Measurements from ENCODE around the gene CDK19. TPM values are rescaled to one million over a fixed set of nuclear protein-coding genes. Genes with fewer than 3 reads are reported as not detected.
A peak's percentile ranks its signal among the peaks of the same experiment; 100 is the strongest.
"Not testable (repeated sequence)": the region's sequence is repeated elsewhere in the genome, so short reads cannot be mapped to it uniquely, and the experiment has no call there.

The CDK19 gene
- 4.0 TPM for polyA plus RNA-seq

DNA sequence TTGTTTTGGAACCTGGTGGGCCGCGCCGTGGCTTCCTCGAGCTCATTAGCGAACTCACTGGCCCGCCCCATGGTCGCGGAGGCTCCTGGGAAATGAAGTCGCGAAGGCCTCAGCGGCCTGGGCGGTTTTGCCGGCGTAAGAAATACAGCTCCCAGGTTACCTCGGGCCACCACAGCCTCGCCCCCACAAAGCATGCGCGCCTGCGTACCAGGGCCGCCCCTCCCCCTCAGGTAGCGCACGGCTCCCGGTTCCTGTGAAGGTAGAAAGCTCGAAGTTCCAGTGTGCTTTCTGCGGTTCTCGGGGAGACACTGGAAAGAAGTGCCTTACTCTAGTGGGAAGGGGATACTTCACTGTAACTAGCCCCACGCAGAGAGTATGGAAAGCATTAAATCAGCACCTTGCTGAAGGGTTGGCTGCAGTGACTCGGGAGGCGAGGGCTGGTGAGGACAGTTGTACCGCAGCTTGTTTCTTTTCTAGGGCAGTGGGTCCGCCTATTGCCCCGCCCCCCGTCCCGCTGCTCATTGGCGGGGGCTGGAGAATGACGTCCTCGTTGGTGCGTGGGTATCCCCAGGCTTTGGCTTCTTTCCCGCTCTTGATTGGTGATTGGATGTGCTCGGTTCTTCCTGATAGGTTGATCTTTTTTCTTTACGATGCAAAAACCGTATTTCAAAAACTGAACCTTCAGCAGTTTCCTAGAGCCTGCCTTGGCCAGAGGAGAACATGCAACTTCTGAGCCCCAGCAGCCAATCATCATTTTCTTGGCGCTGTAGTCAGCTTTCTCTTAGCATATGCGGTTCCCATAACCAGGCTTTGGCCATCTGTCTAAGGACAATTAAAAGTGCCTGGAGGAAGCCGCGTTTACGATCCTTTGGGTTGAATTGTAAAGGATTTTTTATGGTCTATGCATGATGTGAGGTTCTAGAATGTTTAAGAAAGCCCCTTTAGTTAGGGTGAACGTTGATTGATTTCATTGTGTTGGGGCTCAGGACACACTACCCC lies at the start of gene CDK19:
TSS of gene CDK19 (minus strand) at position 59 of the 999 bp plus-strand sequence. CDS start 333 bp downstream, outside the sequence.
- Mint-ChIP-seq H3K4me1 (peaks cover 13 to 29% (median 23%) of the 10 kb centered on the region in 3 donors), H3K27me3 (no peaks in the 10 kb centered on the region), H3K36me3 (peaks cover 2% of the 10 kb centered on the region), H3K4me3 (peak within 1 kb of the TSS; percentile 91 to 100 (median 99)), H3K9me3 (peaks cover 0 to 2% (median 0%) of the 10 kb centered on the region in 3 donors), H3K27ac (peak within 1 kb of the TSS; percentile 97 to 99 (median 98))

- H3K4me3 Mint-ChIP-seq = no peak overlapping the region
- H3K4me1 Mint-ChIP-seq = peaks cover 7 to 13% (median 8%) of the 10 kb centered on the region in 3 donors
- no peak overlapping the region for H3K27ac Mint-ChIP-seq
- H3K27me3 Mint-ChIP-seq = no peaks in the 10 kb centered on the region
- H3K36me3 Mint-ChIP-seq = peaks cover 2% of the 10 kb centered on the region
- H3K9me3 Mint-ChIP-seq = no peaks in the 10 kb centered on the region
These were observed 49.6 kb upstream of the CDK19 start for GRCh38 chr6:110864824-110865223.

GRCh38 chr6:110859335-110859792 lies 44.1 kb upstream of the CDK19 start:
- Mint-ChIP-seq H3K36me3 (no peaks in the 10 kb centered on the region), H3K27ac (peak overlapping the region in 1 of 3 donors; percentile 79), H3K27me3 (no peaks in the 10 kb centered on the region), H3K4me3 (peak overlapping the region in 3 of 4 donors; percentile 66 to 85 (median 80)), H3K9me3 (no peaks in the 10 kb centered on the region), H3K4me1 (peaks cover 0 to 4% (median 3%) of the 10 kb centered on the region in 3 donors)

DNA sequence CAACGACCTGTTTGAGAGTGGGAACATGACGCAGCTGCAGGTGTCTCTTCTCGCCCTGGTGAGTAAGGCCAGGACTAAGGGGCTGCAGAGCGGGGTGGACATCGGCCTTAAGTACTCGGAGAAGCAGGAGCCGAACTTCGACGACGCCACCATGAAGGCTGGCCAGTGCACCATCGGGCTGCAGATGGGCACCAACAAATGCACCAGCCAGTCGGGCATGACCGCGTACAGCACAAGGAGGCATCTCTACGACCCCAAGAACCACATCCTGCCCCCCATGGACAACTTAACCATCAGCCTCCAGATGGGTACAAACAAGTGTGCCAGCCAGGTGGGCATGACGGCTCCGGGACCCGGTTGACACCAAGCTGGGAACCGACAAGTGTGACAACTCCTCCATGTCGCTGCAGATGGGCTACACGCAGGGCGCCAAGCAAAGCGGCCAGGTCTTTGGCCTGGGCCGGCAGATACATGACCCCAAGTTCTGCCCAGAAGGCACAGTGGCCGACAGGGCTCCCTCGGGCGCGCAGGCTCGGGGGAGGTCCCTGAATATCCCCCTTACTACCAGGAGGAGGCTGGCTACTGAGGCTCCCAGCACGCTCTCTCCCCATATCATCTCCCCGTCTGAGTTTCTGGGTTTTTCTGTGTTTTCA lies 43.4 kb upstream of the CDK19 start:
- Mint-ChIP-seq H3K36me3 (peaks cover under 1% of the 10 kb centered on the region), H3K4me3 (peak overlapping the region in 2 of 4 donors; percentile 80 to 85), H3K27ac (peak overlapping the region in 1 of 3 donors; percentile 79), H3K27me3 (no peaks in the 10 kb centered on the region), H3K4me1 (peaks cover 0 to 4% (median 3%) of the 10 kb centered on the region in 3 donors), H3K9me3 (no peaks in the 10 kb centered on the region)

DNA sequence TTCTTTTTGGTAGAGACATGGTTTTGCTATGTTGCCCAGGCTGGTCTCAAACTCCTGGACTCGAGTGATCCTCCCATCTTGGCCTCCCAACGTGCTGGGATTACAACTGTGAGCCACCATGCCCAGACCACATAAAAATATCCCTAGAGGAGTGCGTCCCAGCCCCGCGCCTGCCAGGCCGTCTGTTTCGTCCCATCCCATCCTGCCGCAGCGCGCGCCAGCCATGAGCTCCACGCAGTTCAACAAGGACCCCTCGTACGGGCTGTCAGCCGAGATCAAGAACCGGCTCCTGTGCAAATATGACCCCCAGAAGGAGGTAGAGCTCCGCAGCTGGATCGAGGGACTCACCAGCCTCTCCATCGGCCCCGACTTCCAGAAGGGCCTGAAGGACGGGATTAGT lies 42.7 kb upstream of the CDK19 start:
- Mint-ChIP-seq H3K36me3 (peaks cover 2% of the 10 kb centered on the region), H3K4me1 (peaks cover 0 to 4% (median 3%) of the 10 kb centered on the region in 3 donors), H3K9me3 (no peaks in the 10 kb centered on the region), H3K27ac (peak overlapping the region in 1 of 3 donors; percentile 14), H3K27me3 (no peaks in the 10 kb centered on the region), H3K4me3 (no peak overlapping the region)

GRCh38 chr6:110856296-110856695 lies 41.0 kb upstream of the CDK19 start:
- H3K9me3 Mint-ChIP-seq = no peaks in the 10 kb centered on the region
- peaks cover 0 to 4% (median 3%) of the 10 kb centered on the region in 3 donors for H3K4me1 Mint-ChIP-seq
- no peaks in the 10 kb centered on the region for H3K27me3 Mint-ChIP-seq
- H3K27ac Mint-ChIP-seq = no peak overlapping the region
- H3K36me3 Mint-ChIP-seq = peaks cover 2% of the 10 kb centered on the region
- no peak overlapping the region for H3K4me3 Mint-ChIP-seq

GRCh38 chr6:110853754-110854477 lies 38.6 kb upstream of the CDK19 start:
- no peaks in the 10 kb centered on the region for H3K27me3 Mint-ChIP-seq
- H3K4me1 Mint-ChIP-seq = no peaks in the 10 kb centered on the region
- no peak overlapping the region for H3K27ac Mint-ChIP-seq
- H3K4me3 Mint-ChIP-seq = peak overlapping the region in 2 of 4 donors; percentile 9 to 16
- H3K36me3 Mint-ChIP-seq = peaks cover 2% of the 10 kb centered on the region
- H3K9me3 Mint-ChIP-seq = no peaks in the 10 kb centered on the region

GRCh38 chr6:110852773-110853172 lies 37.5 kb upstream of the CDK19 start:
- H3K4me3 Mint-ChIP-seq = no peak overlapping the region
- no peak overlapping the region for H3K27ac Mint-ChIP-seq
- H3K4me1 Mint-ChIP-seq = no peaks in the 10 kb centered on the region
- no peaks in the 10 kb centered on the region for H3K9me3 Mint-ChIP-seq
- H3K27me3 Mint-ChIP-seq = no peaks in the 10 kb centered on the region
- H3K36me3 Mint-ChIP-seq = peaks cover 2% of the 10 kb centered on the region

DNA sequence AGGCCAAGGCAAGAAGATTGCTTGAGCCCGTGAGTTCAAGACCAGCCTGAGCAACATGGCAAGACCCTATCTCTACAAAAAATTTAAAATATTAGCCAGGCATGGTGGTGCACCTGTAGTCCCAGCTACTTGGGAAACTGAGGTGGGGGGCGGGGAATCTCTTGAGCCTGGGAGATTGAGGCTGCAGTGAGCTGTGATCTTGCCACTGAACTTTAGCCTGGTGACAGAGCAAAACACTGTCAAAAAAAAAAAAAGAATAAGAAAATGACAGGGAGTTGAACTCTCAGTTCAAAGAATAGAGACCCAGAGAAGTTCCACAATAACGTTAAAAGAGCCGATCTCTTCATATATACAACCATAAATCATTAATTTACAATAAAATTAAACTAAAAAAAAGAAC lies 34.5 kb upstream of the CDK19 start:
- Mint-ChIP-seq H3K4me1 (no peaks in the 10 kb centered on the region), H3K36me3 (peaks cover 3% of the 10 kb centered on the region), H3K27me3 (no peaks in the 10 kb centered on the region), H3K27ac (no peak overlapping the region), H3K4me3 (no peak overlapping the region), H3K9me3 (no peaks in the 10 kb centered on the region)

GRCh38 chr6:110841266-110841665 lies 26.0 kb upstream of the CDK19 start:
- H3K9me3 Mint-ChIP-seq = no peaks in the 10 kb centered on the region
- H3K4me3 Mint-ChIP-seq = no peak overlapping the region
- H3K27me3 Mint-ChIP-seq = no peaks in the 10 kb centered on the region
- H3K27ac Mint-ChIP-seq = peak overlapping the region in 1 of 3 donors; percentile 31
- H3K4me1 Mint-ChIP-seq = no peaks in the 10 kb centered on the region
- peaks cover 3% of the 10 kb centered on the region for H3K36me3 Mint-ChIP-seq

DNA sequence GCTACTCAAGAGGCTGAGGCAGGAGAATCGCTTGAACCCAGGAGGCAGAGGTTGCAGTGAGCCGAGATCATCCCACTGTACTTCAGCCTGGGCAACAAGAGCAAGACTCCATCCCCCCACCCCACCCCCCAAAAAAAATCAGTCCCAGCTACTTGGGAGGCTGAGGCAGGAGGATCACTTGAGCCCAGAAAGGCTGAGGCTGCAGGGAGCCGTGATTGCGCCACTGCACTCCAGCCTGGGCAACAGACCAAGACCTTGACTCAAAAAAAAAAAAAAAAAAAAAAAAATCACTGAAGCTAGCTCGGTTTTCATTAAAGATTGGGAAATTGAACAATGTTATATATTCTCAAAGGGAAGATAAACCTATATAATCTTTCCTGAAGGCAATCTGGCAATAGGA lies 20.5 kb upstream of the CDK19 start:
- not testable (repeated sequence) for H3K27ac Mint-ChIP-seq, H3K4me1 Mint-ChIP-seq, H3K27me3 Mint-ChIP-seq, H3K4me3 Mint-ChIP-seq, H3K9me3 Mint-ChIP-seq, H3K36me3 Mint-ChIP-seq

GRCh38 chr6:110833831-110834230 lies 18.6 kb upstream of the CDK19 start:
- Mint-ChIP-seq H3K4me3 (no peak overlapping the region), H3K9me3 (no peaks in the 10 kb centered on the region), H3K4me1 (no peaks in the 10 kb centered on the region), H3K27me3 (no peaks in the 10 kb centered on the region), H3K36me3 (peaks cover 4% of the 10 kb centered on the region), H3K27ac (no peak overlapping the region)

DNA sequence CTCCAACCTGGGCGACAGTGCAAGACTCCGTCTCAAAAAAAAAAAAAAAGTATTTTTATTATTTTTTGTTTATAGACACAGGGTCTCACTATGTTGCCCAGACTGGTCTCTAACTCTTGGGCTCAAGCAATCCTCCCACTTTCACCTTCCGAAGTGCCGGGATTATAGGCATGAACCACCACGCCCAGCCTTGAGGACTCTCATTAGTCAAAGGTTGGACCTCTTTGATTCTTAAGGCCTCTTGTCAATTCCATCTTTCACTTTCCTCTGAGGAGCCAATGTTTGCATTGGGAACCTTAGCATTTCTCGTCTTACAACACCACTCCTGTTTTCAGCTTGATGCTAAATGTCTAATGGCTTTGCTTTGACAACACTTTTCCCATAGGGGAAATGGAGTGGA lies 16.1 kb upstream of the CDK19 start:
- H3K27ac Mint-ChIP-seq = peak overlapping the region in 1 of 3 donors; percentile 33
- H3K4me1 Mint-ChIP-seq = peaks cover 0 to 1% (median under 1%) of the 10 kb centered on the region in 3 donors
- no peaks in the 10 kb centered on the region for H3K9me3 Mint-ChIP-seq
- H3K36me3 Mint-ChIP-seq = peaks cover 4% of the 10 kb centered on the region
- no peak overlapping the region for H3K4me3 Mint-ChIP-seq
- no peaks in the 10 kb centered on the region for H3K27me3 Mint-ChIP-seq

DNA sequence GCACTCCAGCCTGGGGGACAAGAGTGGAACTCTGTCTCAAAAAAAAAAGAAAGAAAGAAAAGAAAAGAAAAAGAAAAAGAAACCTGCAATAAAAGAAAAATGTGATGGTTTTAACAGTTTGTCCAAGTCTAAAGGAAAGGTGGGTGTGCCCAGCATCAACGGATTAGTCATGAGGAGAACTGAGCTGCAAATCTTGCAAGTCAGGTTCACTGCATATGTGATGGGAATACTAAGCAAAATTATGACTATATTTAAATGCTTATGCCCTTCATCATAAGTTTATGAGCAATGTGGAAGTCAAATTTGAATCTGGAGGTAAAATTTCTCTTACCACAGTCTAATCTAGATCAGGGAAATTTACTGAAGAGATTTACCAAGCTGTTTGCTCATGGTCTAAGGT lies 13.1 kb upstream of the CDK19 start:
- H3K36me3 Mint-ChIP-seq = peaks cover 4% of the 10 kb centered on the region
- H3K4me3 Mint-ChIP-seq = peak overlapping the region in 1 of 4 donors; percentile 43
- no peak overlapping the region for H3K27ac Mint-ChIP-seq
- peaks cover 0 to 1% (median 0%) of the 10 kb centered on the region in 3 donors for H3K9me3 Mint-ChIP-seq
- H3K27me3 Mint-ChIP-seq = no peaks in the 10 kb centered on the region
- peaks cover 0 to 4% (median 3%) of the 10 kb centered on the region in 3 donors for H3K4me1 Mint-ChIP-seq
